HG02884 (cell line): ENCODE data around the gene MRPS12.
"Not testable (repeated sequence)": the region's sequence is repeated elsewhere in the genome, so short reads cannot be mapped to it uniquely, and the experiment has no call there.

ENCODE experiments used
- ATAC-seq: cut with Tn5 transposase; IDR thresholded peaks from one replicate; pipeline ENCODE4 v1.9.1; 2021; ENCODE audit warnings: mild to moderate bottlenecking, moderate library complexity; ENCODE audit not compliant: unreplicated experiment

The MRPS12 gene

DNA sequence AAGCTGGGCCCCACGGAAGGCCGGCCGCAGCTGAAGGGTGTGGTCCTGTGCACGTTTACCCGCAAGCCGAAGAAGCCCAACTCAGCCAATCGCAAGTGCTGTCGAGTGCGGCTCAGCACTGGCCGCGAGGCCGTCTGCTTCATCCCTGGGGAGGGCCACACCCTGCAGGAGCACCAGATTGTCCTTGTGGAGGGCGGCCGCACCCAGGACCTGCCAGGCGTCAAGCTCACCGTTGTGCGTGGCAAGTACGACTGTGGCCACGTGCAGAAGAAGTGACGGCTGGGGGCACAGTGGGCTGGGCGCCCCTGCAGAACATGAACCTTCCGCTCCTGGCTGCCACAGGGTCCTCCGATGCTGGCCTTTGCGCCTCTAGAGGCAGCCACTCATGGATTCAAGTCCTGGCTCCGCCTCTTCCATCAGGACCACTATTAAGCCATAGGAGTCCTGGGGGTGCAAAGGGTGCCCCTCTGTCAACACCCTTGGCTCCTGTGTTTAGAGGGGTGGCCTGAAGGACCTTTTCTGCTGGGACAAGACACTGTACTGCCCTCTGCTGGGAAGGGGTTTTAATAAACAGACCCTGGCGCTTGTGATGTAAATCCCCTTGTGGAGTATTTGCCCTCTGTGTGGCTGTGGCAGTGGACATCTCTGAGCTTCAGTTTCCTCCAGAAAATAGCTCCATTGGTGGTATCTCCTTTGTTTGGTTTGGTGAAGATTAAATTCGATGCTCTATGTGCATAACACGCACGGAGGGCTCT lies 1.9 kb downstream of the MRPS12 start:
- no peak for ATAC-seq

DNA sequence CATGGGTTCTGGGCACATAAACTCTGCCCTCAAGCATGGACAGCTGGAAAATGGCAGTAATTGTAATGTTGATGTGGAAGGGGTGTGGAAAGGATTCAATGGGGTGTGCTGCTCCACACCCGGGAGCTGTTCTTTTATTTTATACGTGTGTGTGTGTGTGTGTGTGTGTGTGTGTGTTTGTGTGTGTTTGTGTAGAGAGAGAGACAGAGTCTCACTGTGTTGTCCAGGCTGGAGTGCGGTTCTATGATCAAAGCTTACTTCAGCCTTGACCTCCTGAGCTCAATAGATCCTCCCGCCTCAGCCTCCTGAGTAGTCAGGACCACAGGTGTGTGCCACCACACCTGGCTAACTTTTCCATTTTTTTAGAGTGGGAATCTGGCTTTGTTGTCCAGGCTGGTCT lies 2.8 kb downstream of the MRPS12 start:
- no peak for ATAC-seq

DNA sequence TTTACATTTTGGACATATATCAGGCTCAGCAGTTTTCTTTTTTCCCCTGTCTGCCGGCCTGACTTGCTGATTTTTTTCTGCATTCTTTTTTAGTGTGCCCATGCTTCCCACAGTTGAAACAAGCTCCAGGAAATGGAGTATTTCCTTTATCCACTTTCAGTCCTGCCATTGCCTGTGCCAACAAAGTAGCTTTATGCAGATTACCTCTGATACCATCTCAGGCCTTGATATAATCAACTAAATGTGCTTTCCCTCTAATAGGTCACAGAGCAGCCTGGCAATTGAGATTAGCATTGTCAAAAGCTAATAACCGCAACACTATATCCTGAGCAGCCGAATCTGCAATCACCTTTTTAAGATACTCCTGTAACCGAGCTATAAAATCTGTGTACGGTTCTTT lies 9.2 kb downstream of the MRPS12 start:
- no peak for ATAC-seq

DNA sequence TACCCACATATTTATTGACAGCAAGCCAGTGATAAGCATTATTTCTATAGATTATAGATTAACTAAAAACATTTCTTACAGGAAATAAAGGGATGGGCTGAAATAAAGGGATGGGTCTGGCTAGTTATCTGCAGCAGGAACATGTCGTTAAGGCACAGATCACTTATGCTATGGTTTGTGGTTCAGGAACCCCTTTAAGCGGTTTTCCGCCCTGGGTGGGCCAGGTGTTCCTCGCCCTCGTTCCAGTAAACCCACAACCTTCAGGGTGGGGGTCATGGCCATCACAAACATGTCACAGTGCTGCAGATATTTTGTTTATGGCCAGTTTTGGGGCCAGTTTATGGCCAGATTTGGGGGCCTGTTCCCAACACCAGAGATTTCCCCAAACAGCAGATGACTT lies 10.7 kb downstream of the MRPS12 start:
- ATAC-seq = not testable (repeated sequence)

DNA sequence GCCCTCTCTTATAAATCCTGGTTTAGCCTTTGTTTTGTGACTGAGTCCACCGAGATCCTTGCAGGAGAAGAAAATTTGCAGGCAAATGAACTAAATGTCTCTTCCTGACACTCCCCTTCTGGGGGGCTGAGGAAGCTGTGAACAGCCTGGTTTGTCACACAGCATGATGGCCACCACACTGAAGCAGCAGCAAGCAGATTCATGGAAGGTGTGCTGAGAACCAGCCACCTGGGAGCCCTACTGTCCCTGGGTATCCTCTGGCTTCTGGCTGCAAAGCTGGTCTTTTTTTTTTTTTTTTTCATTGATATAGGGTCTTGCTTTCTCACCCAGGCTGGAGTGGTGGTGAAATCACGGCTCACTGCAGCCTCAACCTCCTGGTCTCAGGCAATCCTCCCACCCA lies 11.2 kb downstream of the MRPS12 start:
- no peak for ATAC-seq

DNA sequence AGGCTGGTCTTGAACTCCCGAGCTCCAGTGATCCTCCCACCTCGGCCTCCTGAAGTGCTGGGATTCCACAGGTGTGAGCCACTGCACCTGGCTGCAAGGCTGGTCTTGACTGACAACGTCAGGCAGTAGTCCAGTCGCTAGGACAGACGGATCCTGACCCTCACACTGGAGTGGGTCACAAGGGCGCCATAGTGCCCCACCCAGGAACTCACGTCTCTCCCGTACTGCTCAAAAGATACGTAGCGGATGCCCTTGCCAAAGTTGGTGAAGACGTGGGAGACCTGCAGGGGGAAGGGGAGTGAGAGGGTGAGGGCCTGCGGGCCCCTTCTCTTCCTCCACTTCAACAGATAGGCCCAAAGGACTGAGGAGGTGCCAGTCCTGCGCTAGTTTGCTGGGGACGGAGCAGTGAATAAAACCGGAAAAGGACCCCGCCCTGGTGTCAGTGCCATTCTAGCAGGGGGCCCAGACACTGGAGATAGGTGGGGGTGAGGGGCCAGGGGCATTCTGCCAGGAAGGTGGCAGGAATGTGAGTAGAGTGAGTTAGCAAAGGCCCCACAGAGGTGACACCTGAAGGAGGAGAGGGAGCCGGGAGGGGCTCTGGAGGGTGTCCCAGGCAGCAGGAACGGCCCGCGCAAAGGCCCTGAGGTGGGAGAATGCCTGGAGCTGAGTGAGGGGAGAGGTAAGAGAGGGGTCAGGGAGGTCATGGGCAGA lies 11.9 kb downstream of the MRPS12 start:
- no peak for ATAC-seq

DNA sequence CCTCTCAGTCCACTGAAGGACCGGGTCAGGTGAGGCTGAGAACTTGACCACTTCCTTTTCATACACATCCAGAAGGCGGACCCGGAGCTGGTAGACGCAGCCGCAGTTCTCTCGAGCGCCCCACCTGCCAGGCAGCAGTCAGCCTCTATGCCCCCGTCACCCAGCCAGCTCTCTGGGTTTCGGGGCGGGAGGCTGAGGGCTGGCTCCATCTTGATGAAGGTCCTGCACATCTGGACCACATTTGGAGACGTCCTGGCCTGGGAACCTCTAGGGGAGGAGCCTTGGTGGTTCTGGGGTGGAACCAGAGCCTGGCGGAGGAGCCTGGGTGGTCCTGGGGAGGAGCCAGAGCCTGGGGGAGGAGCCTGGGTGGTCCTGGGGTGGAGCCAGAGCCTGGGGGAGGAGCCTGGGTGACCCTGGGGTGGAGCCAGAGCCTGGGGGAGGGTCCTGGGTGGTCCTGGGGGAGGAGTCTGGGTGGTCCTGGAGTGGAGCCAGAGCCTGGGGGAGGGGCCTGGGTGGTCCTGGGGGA lies 14.3 kb downstream of the MRPS12 start:
- ATAC-seq = no peak

DNA sequence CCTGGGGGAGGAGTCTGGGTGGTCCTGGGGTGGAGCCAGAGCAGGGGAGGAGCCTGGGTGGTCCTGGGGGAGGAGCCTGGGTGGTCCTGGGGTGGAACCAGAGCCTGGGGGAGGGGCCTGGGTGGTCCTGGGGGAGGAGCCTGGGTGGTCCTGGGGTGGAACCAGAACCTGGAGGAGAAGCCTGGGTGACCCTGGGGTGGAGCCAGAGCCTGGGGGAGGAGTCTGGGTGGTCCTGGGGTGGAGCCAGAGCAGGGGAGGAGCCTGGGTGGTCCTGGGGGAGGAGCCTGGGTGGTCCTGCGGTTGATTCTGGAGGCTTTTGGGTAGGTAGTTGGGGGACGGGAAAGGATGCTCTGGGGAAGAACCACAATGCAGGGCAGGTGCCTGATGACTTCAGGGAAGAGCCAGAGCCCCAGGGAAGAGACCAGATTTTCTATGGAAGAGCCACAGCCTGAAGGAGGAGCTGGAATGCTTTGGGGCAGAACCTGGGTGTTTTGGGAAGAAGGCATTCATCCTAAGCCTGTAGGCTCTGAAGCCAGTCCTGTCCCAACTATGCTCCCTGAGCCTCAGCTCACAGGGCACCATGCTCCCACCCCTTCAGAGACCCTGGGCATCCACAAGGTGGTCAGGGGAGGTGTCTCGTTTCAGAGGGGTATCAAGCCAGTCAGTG lies 15.0 kb downstream of the MRPS12 start:
- ATAC-seq = no peak

DNA sequence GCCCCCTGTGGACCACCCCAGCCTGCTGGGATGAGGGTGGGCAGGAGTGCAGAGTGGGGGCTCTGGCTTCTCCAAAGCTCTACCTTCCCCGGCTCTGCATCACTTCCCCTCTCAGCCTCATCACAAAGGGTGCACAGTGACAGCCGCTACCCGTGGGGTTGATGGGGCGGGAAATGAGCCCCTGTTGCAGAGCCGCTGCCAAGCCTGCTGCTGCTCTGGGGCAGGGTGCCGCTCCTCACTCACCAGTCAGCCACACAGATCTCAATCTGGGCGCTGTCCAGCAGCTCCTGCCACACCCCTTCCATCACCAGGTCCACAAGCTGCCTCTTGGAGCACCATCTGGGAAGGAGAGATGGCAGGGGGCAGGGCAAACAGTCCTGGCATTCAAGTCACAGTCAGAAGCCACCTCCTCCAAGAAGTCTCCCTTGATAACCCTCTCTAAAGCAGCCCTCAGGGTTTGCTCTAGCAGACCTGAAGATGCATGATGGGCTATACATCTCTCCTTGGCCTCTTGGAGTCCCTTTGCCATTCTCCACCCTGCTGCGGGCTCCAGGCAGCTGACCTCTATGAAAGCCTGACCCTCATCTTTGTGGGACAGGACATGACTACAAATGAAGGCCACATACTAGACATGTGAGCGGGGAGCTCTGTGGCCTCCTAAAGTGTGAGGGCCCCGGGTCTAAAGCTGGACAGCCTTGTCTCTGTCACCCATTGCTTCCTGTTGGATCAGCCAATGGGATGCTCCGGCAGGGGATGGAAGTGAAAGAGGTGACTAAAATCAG lies 15.7 kb downstream of the MRPS12 start:
- no peak for ATAC-seq

DNA sequence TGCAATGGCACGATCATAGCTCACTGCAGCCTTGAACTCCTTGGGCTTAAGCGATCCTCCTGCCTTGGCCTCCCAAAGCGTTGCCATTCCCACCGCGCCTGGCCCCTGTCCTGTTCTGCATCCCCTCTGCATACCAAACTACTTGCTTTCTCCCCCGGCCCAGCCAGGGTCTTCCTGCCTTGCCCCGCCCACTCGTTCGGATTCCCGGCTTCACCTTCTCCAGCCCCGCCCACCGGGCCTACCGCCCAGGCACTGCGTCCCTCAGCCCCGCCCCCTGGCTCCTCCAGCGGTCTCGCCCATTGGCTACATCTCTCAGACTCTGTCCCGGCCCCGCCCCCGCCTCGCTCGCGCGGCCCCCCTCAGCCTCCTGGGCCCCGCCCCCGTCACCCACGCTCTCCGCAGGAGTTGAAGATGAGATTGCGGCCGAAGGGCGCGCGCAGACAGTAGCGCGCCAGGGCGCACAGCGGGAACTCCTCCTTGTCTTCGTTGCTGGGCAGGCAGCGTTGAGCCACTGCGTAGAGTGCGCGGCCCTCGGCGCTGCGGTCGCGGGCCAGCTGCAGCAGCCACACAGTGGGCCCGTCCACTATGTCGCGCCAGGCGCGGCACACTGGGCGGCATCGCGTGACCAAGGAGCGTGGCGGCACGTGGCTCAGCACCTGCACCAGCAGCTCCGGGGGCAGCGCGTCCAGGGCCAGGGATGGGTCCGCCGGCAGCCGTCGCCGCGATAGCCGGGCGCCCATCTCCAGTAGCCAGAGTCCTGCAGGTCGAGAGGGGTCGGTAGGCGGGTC lies 19.0 kb downstream of the MRPS12 start:
- ATAC-seq = no peak

DNA sequence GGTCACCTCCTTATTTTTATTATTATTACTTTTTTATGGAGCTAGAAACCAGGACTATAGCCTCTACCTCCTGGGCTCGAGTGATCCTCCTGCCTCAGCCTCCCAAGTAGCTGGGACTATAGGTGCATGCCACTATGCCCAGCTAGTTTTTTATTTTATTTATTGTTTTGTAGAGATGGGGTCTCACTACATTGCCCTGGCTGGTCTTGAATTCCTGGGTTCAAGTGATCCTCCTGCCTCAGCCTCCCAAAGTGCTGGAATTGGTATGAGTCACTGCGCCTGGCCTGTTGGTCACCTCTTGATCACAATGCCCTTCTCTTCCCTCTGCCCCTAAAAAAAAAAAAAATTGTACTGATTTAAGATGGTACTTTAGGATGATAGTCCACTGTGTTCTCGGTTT lies 20.4 kb downstream of the MRPS12 start:
- ATAC-seq = no peak

DNA sequence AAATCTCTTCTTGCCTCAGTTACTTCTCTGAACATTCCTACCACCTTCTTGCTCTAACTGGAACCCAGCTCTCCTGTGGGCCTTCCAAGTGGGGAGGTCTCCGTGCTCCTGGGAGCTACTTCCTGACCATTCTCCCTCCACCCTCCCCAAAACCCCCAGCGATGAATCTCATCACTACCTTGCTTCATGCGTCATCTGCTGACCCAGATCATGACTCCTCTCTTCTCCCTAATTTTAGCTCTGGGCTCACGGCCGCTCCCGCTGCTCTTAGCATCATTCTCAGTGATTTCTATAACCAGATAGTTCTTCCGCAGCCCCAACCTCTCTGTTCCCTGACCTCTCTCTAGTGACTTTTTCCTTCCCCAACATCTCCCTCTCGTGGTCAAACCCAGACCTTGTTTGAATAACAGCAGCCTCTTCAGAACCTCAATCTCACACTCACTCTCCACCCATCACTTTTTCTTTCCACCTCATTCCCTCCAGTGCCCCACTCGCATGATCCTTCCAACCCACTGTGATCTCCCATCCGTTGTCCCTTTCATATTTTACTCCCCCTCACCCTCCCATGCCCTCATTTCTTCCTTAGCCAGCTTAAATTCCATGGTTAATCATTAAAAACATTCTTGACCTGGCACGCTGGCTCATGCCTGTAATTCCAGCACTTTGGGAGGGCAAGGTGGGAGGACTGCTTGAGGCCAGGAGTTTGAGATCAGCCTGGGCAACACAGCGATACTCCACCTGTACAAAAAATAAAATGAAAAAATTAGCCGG lies 21.8 kb downstream of the MRPS12 start:
- no peak for ATAC-seq

DNA sequence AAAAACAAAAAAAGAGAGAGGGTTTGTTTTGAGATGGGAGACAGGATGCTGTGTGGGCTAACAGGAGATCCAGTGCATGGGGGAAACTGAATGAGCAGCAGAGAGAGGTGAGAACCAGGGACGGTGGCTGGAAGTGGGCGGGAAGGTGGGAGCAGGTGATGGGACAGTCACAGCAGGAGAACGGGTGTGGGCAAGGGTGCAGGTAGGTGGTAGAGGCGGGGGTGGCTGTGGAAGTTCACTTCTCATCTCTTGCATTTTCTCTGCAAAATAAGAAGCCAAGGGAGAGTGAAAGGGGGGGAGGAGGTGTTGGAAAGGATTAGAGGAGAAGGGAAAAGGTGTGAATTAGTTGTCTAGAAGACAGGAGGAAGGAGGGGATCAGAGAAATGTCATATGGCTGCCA lies 22.9 kb downstream of the MRPS12 start:
- no peak for ATAC-seq

DNA sequence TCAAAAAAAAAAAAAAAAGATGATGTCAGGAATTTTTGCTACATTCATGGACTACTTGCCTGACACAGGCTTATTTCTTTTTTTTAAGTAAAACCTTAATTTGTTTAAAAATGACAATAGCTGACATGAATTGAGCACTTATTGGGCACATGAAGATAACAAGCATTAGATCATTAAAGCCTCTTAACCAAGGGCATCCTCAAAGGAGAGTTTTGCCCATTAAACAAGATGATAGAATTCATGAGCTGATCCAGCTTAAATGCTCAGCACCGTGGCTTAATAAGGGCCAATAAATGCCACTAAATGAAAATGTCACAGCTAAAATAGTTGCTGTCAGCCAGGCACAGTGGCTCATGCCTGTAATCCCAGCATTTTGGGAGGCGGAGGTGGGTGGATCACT lies 25.5 kb downstream of the MRPS12 start:
- ATAC-seq = no peak

DNA sequence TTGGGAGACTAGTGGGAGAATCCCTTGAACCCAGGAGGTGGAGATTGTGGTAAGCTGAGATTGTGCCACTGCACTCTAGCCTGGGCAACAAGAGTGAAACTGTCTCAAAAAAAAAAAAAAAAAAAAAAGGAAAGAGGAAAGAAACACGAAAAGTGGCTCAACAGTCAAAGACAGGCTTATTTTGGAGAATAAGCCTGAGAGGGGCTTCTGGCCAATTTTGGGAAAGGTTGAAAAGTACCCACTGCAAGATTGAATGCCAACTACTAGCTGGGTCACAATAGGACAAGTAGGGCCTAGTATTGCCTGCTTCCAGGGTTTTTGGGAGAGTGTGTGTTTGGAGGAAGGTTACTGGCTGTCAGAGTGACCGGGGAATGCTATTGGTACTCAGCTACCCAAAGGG lies 27.6 kb downstream of the MRPS12 start:
- no peak for ATAC-seq

DNA sequence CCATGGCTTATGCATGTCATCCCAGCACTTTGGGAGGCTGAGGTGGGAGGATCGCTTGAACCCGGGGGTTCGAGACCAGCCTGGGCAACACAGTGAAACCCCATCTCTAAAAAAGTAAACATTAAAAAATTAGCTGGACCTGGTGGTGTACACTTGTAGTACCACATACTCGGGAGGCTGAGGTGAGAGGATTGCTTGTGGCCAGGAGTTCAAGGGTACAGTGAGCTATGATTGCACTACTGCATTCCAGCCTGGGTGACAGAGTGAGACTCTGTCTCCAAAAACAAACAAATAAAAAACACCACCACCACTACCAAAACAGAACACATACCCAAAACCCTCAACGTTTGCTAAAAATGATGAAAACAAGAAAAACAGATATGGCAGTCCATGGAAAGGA lies 28.9 kb downstream of the MRPS12 start:
- no peak for ATAC-seq

DNA sequence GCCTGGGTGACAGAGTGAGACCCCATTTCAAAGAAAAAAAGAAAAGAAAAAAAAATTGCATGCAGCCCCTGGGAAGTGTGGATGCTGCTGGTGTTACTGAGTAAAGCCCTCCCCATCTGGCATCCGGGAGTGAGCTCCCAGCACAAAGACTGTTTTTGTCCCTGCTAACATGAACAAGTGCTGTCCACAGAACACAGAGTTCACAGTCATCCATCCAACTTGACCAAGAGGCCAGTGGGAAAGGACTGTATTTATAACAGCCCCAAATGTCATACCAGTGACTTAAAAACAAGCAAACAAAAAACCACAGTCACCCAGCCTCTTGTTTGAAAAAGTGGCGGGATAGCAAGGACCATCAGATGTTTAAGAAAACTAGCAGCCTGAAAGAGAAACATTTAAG lies 34.0 kb downstream of the MRPS12 start:
- ATAC-seq = no peak

DNA sequence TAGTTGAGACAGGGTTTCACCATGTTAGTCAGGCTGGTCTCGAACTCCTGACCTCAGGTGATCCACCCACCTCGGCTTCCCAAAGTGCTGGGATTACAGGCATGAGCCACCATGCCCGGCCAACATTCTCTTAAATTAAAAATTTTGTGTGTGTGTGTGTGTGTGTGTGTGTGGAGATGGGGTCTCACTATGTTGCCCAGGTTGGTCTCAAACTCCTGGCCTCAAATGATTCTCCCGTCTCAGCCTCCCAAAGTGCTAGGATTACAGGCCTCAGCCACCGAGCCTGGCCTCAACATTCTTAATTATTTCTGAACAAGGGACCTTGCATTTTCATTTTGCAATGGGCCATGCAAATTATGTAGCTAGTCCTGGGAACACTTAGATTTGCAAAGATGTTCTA lies 35.4 kb downstream of the MRPS12 start:
- ATAC-seq = not testable (repeated sequence)

DNA sequence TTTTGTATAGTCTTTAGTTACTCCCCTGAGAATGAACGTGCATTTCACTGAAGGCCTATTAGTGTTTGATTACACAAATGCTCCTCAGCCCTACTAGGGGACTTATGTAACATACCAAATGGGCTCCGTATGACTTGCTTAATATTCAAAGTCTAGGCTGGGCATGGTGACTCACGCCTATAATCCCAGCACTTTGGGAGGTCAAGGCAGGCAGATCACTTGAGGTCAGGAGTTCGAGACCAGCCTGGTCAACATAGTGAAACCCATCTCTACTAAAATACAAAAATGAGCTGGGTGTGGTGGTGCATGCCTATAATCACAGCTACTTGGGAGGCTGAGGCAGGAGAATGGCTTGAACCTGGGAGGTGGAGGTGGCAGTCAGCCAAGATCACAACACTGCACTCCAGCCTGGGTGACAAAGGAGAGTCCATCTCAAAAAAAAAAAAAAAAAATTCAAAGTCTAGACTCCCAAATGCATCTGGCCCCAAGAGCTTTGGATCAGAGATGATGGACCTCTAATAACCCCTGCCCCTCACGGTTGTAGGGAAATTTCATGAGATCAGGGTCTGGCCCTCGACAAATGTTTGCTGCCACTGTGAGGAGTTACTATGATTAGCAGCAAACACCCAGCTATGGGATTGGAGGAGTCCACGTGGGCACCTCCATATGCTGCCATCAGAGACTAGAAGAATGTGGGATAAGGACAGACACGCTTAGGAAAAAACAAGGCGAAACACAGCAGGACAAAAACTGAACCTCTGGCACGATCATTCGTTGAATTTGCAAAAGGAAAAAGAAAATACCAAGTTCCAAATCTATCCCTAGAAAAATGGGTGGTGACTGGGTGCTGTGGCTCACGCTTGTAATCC lies 40.2 kb downstream of the MRPS12 start:
- ATAC-seq = no peak
